Astrocyte (in vitro differentiated cells and primary cell): Measurements from ENCODE around the gene CROCC. TPM values are rescaled to one million over a fixed set of nuclear protein-coding genes. Genes with fewer than 3 reads are reported as not detected.
"Not testable (repeated sequence)": the region's sequence is repeated elsewhere in the genome, so short reads cannot be mapped to it uniquely, and the experiment has no call there.

ENCODE experiments used
- DNase-seq: peaks from one replicate; pipeline ENCODE4 v3.0.0-alpha.2; 2010; ENCODE audit warnings: low read depth
- FAIRE-seq: peaks from 2 replicates; lab custom pipeline; 2011; peaks lifted over from hg19 to GRCh38; lab: Jason Lieb, UNC
- H2AFZ ChIP-seq: 2 replicates; pipeline ENCODE4 v1.6.0; 2012; ENCODE audit warnings: low read depth, low read length, inconsistent platforms
- H3K27ac ChIP-seq: 2 replicates; pipeline ENCODE4 v1.5.1; 2011; ENCODE audit warnings: low read depth, low read length, inconsistent platforms
- H3K27me3 ChIP-seq: 2 replicates; pipeline ENCODE4 v1.6.0; 2011; ENCODE audit warnings: low read length, inconsistent platforms; ENCODE audit not compliant: insufficient read depth
- H3K36me3 ChIP-seq: 2 replicates; pipeline ENCODE4 v1.5.1; 2011; ENCODE audit warnings: low read length, inconsistent platforms; ENCODE audit not compliant: insufficient read depth
- H3K4me1 ChIP-seq: 2 replicates; pipeline ENCODE4 v1.5.1; 2011; ENCODE audit warnings: low read length, inconsistent platforms; ENCODE audit not compliant: insufficient read depth
- H3K4me2 ChIP-seq: 2 replicates; pipeline ENCODE4 v1.6.0; 2012; ENCODE audit warnings: low read length, inconsistent platforms
- H3K4me3 ChIP-seq: 2 replicates; pipeline ENCODE4 v1.5.1; 2011; ENCODE audit warnings: low read depth, mild to moderate bottlenecking, low read length, inconsistent platforms; ENCODE audit not compliant: insufficient read depth
- H3K79me2 ChIP-seq: 2 replicates; pipeline ENCODE4 v1.6.0; 2012; ENCODE audit warnings: mild to moderate bottlenecking, low read length, inconsistent platforms; ENCODE audit not compliant: insufficient read depth
- H3K9ac ChIP-seq: 2 replicates; pipeline ENCODE4 v1.6.0; 2012; ENCODE audit warnings: mild to moderate bottlenecking, low read length, inconsistent platforms
- H3K9me3 ChIP-seq: 2 replicates; pipeline ENCODE4 v1.5.1; 2012; ENCODE audit warnings: low read depth, mild to moderate bottlenecking, low read length, inconsistent platforms; ENCODE audit not compliant: insufficient read depth
- H4K20me1 ChIP-seq: 2 replicates; pipeline ENCODE4 v1.6.0; 2012; ENCODE audit warnings: low read length, inconsistent platforms; ENCODE audit not compliant: insufficient read depth
- H3K27ac Mint-ChIP-seq: one replicate; pipeline ENCODE4 v1.8.0; 2021; ENCODE audit warnings: mild to moderate bottlenecking, mixed read lengths; ENCODE audit not compliant: unreplicated experiment
- H3K27me3 Mint-ChIP-seq: one replicate; pipeline ENCODE4 v1.8.0; 2021; ENCODE audit warnings: low read depth, mixed read lengths; ENCODE audit not compliant: unreplicated experiment
- H3K36me3 Mint-ChIP-seq: one replicate; pipeline ENCODE4 v1.8.0; 2021; ENCODE audit warnings: low read depth, mixed read lengths; ENCODE audit not compliant: unreplicated experiment
- H3K4me1 Mint-ChIP-seq: one replicate; pipeline ENCODE4 v1.8.0; 2021; ENCODE audit warnings: low read depth, mixed read lengths; ENCODE audit not compliant: unreplicated experiment
- H3K4me3 Mint-ChIP-seq: one replicate; pipeline ENCODE4 v1.8.0; 2021; ENCODE audit warnings: mild to moderate bottlenecking, moderate library complexity, mixed read lengths; ENCODE audit not compliant: unreplicated experiment
- H3K9me3 Mint-ChIP-seq: one replicate; pipeline ENCODE4 v1.8.0; 2021; ENCODE audit warnings: mild to moderate bottlenecking, mixed read lengths; ENCODE audit not compliant: unreplicated experiment
- CTCF ChIP-seq: IDR thresholded peaks from 2 replicates; pipeline ENCODE4 v1.5.1; 2011; ENCODE audit warnings: low read depth, mild to moderate bottlenecking, inconsistent platforms, low read length, moderate library complexity; ENCODE audit not compliant: insufficient read depth
- EZH2 ChIP-seq: IDR thresholded peaks from 2 replicates; pipeline ENCODE4 v1.6.1; 2012; ENCODE audit warnings: mild to moderate bottlenecking, low read length, inconsistent platforms; ENCODE audit not compliant: insufficient read depth
- total RNA-seq: library from RNA; stranded (reverse); gene quantifications from 2 replicates; pipeline ENCODE4 v1.2.1, GENCODE V29; 2021

Gene CROCC
- total RNA-seq, 1 donor from 2014 or later = 12.1 TPM

GRCh38 chr1:16927256-16927655 is 5.5 kb downstream of the CROCC start:
- Histone ChIP-seq H3K4me1 (no peaks in the 10 kb centered on the region), H2AFZ (no peak overlapping the region), H3K4me3 (no peak overlapping the region), H4K20me1 (peaks cover 34% of the 10 kb centered on the region), H3K36me3 (no peaks in the 10 kb centered on the region), H3K79me2 (no peaks in the 10 kb centered on the region), H3K27ac (no peak overlapping the region), H3K9me3 (no peaks in the 10 kb centered on the region), H3K4me2 (no peak overlapping the region), H3K27me3 (no peaks in the 10 kb centered on the region), H3K9ac (no peak overlapping the region)
- peaks cover 18% of the 10 kb centered on the region for H3K27me3 Mint-ChIP-seq
- no peak overlapping the region for H3K4me3 Mint-ChIP-seq
- H3K9me3 Mint-ChIP-seq = no peaks in the 10 kb centered on the region
- peaks cover 10% of the 10 kb centered on the region for H3K36me3 Mint-ChIP-seq
- TF ChIP-seq CTCF = no peak
- no peak for TF ChIP-seq EZH2
- H3K27ac Mint-ChIP-seq = peak overlapping the region; percentile 21
- H3K4me1 Mint-ChIP-seq = no peaks in the 10 kb centered on the region
- FAIRE-seq (no peak), DNase-seq (no peak)

GRCh38 chr1:16927711-16928485 is 6.2 kb downstream of the CROCC start:
- H3K27ac Mint-ChIP-seq = no peak overlapping the region
- Histone ChIP-seq H3K27ac (no peak overlapping the region), H3K4me1 (no peaks in the 10 kb centered on the region), H3K27me3 (no peaks in the 10 kb centered on the region), H3K36me3 (no peaks in the 10 kb centered on the region), H4K20me1 (peaks cover 28% of the 10 kb centered on the region), H3K79me2 (no peaks in the 10 kb centered on the region), H3K9ac (no peak overlapping the region), H3K9me3 (no peaks in the 10 kb centered on the region), H3K4me3 (no peak overlapping the region), H2AFZ (no peak overlapping the region), H3K4me2 (no peak overlapping the region)
- H3K4me3 Mint-ChIP-seq = no peak overlapping the region
- peaks cover 14% of the 10 kb centered on the region for H3K27me3 Mint-ChIP-seq
- H3K9me3 Mint-ChIP-seq = no peaks in the 10 kb centered on the region
- DNase-seq (no peak), FAIRE-seq (no peak)
- no peaks in the 10 kb centered on the region for H3K4me1 Mint-ChIP-seq
- TF ChIP-seq CTCF (no peak), EZH2 (no peak)
- peaks cover 8% of the 10 kb centered on the region for H3K36me3 Mint-ChIP-seq

- peaks cover 12% of the 10 kb centered on the region for H3K27me3 Mint-ChIP-seq
- not testable (repeated sequence) for H3K27ac ChIP-seq, H3K27ac Mint-ChIP-seq, DNase-seq, H3K4me3 ChIP-seq, H3K79me2 ChIP-seq, H2AFZ ChIP-seq, H3K9me3 ChIP-seq, H3K4me2 ChIP-seq, H3K36me3 ChIP-seq, FAIRE-seq, H3K4me1 ChIP-seq, H3K4me3 Mint-ChIP-seq, H3K27me3 ChIP-seq, H3K9ac ChIP-seq, H3K9me3 Mint-ChIP-seq, H3K4me1 Mint-ChIP-seq
- H3K36me3 Mint-ChIP-seq = peaks cover 10% of the 10 kb centered on the region
- H4K20me1 ChIP-seq = peaks cover 22% of the 10 kb centered on the region
Measured at GRCh38 chr1:16929146-16930041, 7.7 kb downstream of the CROCC start.

DNA sequence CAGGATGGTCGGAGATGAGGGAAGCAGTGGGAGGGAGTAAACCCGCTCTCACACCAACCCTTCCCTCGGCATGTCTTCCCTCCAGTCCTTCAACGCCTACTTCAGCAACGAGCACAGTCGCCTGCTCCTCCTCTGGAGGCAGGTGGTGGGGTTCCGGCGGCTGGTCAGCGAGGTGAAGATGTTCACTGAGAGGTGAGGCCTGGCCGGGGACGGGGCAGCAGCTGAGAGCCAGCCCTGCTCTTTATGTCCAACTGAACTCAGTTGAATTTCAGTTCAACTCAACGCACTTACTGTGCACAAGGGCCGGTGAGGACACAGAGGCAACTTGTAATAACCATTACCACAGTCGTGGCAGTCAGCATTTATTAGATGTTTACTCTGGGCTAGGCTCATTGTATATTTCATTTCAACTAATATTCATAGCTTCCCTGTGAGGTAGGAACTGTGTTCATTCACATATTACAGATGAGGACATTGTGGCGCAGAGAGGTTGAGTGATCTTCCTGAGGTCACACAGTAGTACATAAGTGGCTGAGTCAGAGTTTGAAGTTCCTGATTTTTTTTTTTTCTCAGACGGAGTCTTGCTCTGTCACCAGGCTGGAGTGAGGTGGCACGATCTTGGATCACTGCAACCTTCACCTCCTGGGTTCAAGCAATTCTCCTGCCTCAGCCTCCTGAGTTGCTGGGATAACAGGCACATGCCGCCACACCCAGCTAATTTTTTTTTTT is 9.6 kb downstream of the CROCC start:
- not testable (repeated sequence) for H3K27ac Mint-ChIP-seq, H2AFZ ChIP-seq, H3K27me3 ChIP-seq, H3K36me3 ChIP-seq, H3K27me3 Mint-ChIP-seq, H3K9ac ChIP-seq, H3K9me3 ChIP-seq, H3K79me2 ChIP-seq, H3K4me3 Mint-ChIP-seq, H3K4me1 Mint-ChIP-seq, H3K4me2 ChIP-seq, FAIRE-seq, H3K9me3 Mint-ChIP-seq, DNase-seq, H3K4me1 ChIP-seq, H3K27ac ChIP-seq, H3K4me3 ChIP-seq
- peaks cover 11% of the 10 kb centered on the region for H3K36me3 Mint-ChIP-seq
- H4K20me1 ChIP-seq = peaks cover 17% of the 10 kb centered on the region
